Neural progenitor cell (in vitro differentiated cells): ENCODE data around the gene LEO1. TPM values are rescaled to one million over a fixed set of nuclear protein-coding genes. Genes with fewer than 3 reads are reported as not detected.

Experiments
- DNase-seq: peaks from one replicate; pipeline ENCODE4 v3.0.0-alpha.2; 2016; ENCODE audit warnings: low spot score
- H2AFZ ChIP-seq: fragments of 200-600 bp; sonication (generic); replicated peaks from 2 replicates; pipeline ENCODE4 v1.6.1; 2016; ENCODE audit warnings: antibody characterized with exemption
- H3F3A ChIP-seq: fragments of 200-600 bp; sonication (generic); 2 replicates; pipeline ENCODE4 v1.6.1; 2016; ENCODE audit warnings: antibody characterized with exemption, low read depth
- H3K27ac ChIP-seq: fragments of 200-600 bp; sonication (generic); 2 replicates; pipeline ENCODE4 v1.5.1; 2016; ENCODE audit warnings: mild to moderate bottlenecking
- H3K27me3 ChIP-seq: fragments of 200-600 bp; sonication (generic); 2 replicates; pipeline ENCODE4 v1.6.1; 2016; ENCODE audit warnings: mild to moderate bottlenecking, moderate library complexity
- H3K36me3 ChIP-seq: fragments of 200-600 bp; sonication (generic); 2 replicates; pipeline ENCODE4 v1.5.1; 2016
- H3K4me1 ChIP-seq: fragments of 200-600 bp; sonication (generic); 2 replicates; pipeline ENCODE4 v1.6.1; 2016; ENCODE audit warnings: mixed run types
- H3K4me2 ChIP-seq: fragments of 200-600 bp; sonication (generic); 2 replicates; pipeline ENCODE4 v1.6.1; 2016
- H3K4me3 ChIP-seq: fragments of 200-600 bp; sonication (generic); 2 replicates; pipeline ENCODE4 v1.5.1; 2016
- H3K79me2 ChIP-seq: fragments of 200-600 bp; sonication (generic); 2 replicates; pipeline ENCODE4 v1.6.1; 2016; ENCODE audit warnings: low read depth
- H3K9ac ChIP-seq: fragments of 200-600 bp; sonication (generic); 2 replicates; pipeline ENCODE4 v1.6.1; 2016
- H3K9me3 ChIP-seq: fragments of 200-600 bp; sonication (generic); 2 replicates; pipeline ENCODE4 v1.5.1; 2016; ENCODE audit warnings: low read depth
- H4K20me1 ChIP-seq: fragments of 200-600 bp; sonication (generic); 2 replicates; pipeline ENCODE4 v1.6.1; 2016; ENCODE audit warnings: low read depth
- H3K27ac Mint-ChIP-seq: 3 replicates; pipeline ENCODE4 v1.8.0; 2021; ENCODE audit warnings: mixed read lengths
- H3K27me3 Mint-ChIP-seq: 2 replicates; pipeline ENCODE4 v1.8.0; 2022; ENCODE audit warnings: low read depth, mild to moderate bottlenecking, inconsistent platforms, moderate library complexity, mixed read lengths; ENCODE audit not compliant: insufficient read depth
- H3K36me3 Mint-ChIP-seq: 3 replicates; pipeline ENCODE4 v1.8.0; 2021; ENCODE audit warnings: mixed read lengths
- H3K4me1 Mint-ChIP-seq: 3 replicates; pipeline ENCODE4 v1.8.0; 2021; ENCODE audit warnings: mixed read lengths
- H3K4me3 Mint-ChIP-seq: 3 replicates; pipeline ENCODE4 v1.8.0; 2021; ENCODE audit warnings: mild to moderate bottlenecking, moderate library complexity, mixed read lengths
- H3K9me3 Mint-ChIP-seq: 3 replicates; pipeline ENCODE4 v1.8.0; 2020; ENCODE audit warnings: mixed read lengths
- CTCF ChIP-seq: fragments of 200-600 bp; sonication (generic); IDR thresholded peaks from 2 replicates; pipeline ENCODE4 v1.5.1; 2017; ENCODE audit warnings: antibody characterized with exemption, mild to moderate bottlenecking
- EZH2 ChIP-seq: fragments of 200-600 bp; sonication (generic); IDR thresholded peaks from 2 replicates; pipeline ENCODE4 v1.6.1; 2017; ENCODE audit warnings: antibody characterized with exemption, mild to moderate bottlenecking, moderate library complexity
- EZH2phosphoT487 ChIP-seq: fragments of 200-600 bp; sonication (generic); IDR thresholded peaks from 2 replicates; pipeline ENCODE4 v1.6.1; 2017; ENCODE audit warnings: antibody characterized with exemption
- total RNA-seq: library from RNA; depleted of rRNA; stranded (reverse); fragments of >200 nt; gene quantifications from 2 replicates; pipeline ENCODE4 v1.2.3, GENCODE V29; 2015; ENCODE audit warnings: low replicate concordance

The LEO1 gene
- total RNA-seq, 1 donor from 2014 or later, result 43.9 TPM

- TF ChIP-seq EZH2phosphoT487, result no peak
- TF ChIP-seq CTCF, result no peak
- TF ChIP-seq EZH2, result no peak
- Histone ChIP-seq H3K4me3 (no peak overlapping the region), H3K27me3 (no peaks in the 10 kb centered on the region), H2AFZ (no peak overlapping the region), H3K27ac (no peak overlapping the region), H3K79me2 (no peaks in the 10 kb centered on the region), H3K36me3 (no peaks in the 10 kb centered on the region), H3K9me3 (no peaks in the 10 kb centered on the region), H3K9ac (no peak overlapping the region), H3K4me2 (no peak overlapping the region), H4K20me1 (no peaks in the 10 kb centered on the region), H3K4me1 (no peaks in the 10 kb centered on the region), H3F3A (no peaks in the 10 kb centered on the region)
- H3K4me1 Mint-ChIP-seq, result no peaks in the 10 kb centered on the region
- H3K9me3 Mint-ChIP-seq, result no peaks in the 10 kb centered on the region
- H3K36me3 Mint-ChIP-seq, result peaks cover 5% of the 10 kb centered on the region
- H3K4me3 Mint-ChIP-seq, result no peak overlapping the region
- no peaks in the 10 kb centered on the region for H3K27me3 Mint-ChIP-seq
- DNase-seq, result no peak
- no peak overlapping the region for H3K27ac Mint-ChIP-seq
Observed at GRCh38 chr15:51931016-51931415, 40.6 kb downstream of the LEO1 start.

GRCh38 chr15:51926809-51927208 lies 44.8 kb downstream of the LEO1 start:
- no peak overlapping the region for H3K27ac ChIP-seq
- peaks cover 5% of the 10 kb centered on the region for H3K36me3 Mint-ChIP-seq
- TF ChIP-seq EZH2phosphoT487 (no peak), CTCF (no peak), EZH2 (no peak)

GRCh38 chr15:51924156-51925068 lies 47.2 kb downstream of the LEO1 start:
- Mint-ChIP-seq H3K27me3 (no peaks in the 10 kb centered on the region), H3K4me1 (peaks cover 19% of the 10 kb centered on the region), H3K9me3 (no peaks in the 10 kb centered on the region), H3K27ac (peak overlapping the region; percentile 2), H3K4me3 (peak overlapping the region; percentile 0), H3K36me3 (peaks cover 11% of the 10 kb centered on the region)
- Histone ChIP-seq H3K4me2 (peak overlapping the region; percentile 53), H3K9me3 (no peaks in the 10 kb centered on the region), H3K36me3 (no peaks in the 10 kb centered on the region), H4K20me1 (peaks cover 9% of the 10 kb centered on the region), H3K27me3 (no peaks in the 10 kb centered on the region), H2AFZ (no peak overlapping the region), H3K79me2 (no peaks in the 10 kb centered on the region), H3K4me3 (no peak overlapping the region), H3K9ac (no peak overlapping the region), H3K27ac (no peak overlapping the region), H3F3A (peaks cover 14% of the 10 kb centered on the region), H3K4me1 (peaks cover 14% of the 10 kb centered on the region)
- TF ChIP-seq EZH2 (no peak), EZH2phosphoT487 (no peak), CTCF (no peak)
- peak; percentile 62 for DNase-seq

More at GRCh38 chr15:51926809-51927208, 44.8 kb downstream of the LEO1 start:
- Mint-ChIP-seq H3K9me3 (no peaks in the 10 kb centered on the region), H3K4me1 (peaks cover 19% of the 10 kb centered on the region), H3K27me3 (no peaks in the 10 kb centered on the region), H3K4me3 (no peak overlapping the region), H3K27ac (no peak overlapping the region)
- Histone ChIP-seq H4K20me1 (peaks cover 9% of the 10 kb centered on the region), H3K36me3 (no peaks in the 10 kb centered on the region), H3K79me2 (no peaks in the 10 kb centered on the region), H2AFZ (no peak overlapping the region), H3F3A (peaks cover 14% of the 10 kb centered on the region), H3K4me3 (no peak overlapping the region), H3K4me1 (peaks cover 14% of the 10 kb centered on the region), H3K27me3 (no peaks in the 10 kb centered on the region), H3K4me2 (no peak overlapping the region), H3K9ac (no peak overlapping the region), H3K9me3 (no peaks in the 10 kb centered on the region)
- DNase-seq, result no peak
